HepG2 (cell line): Measurements from ENCODE around the gene C17orf75. TPM values are rescaled to one million over a fixed set of nuclear protein-coding genes. Genes with fewer than 3 reads are reported as not detected.

Source experiments
- ATAC-seq: fragments of 200-7000 bp; cut with Tn5 transposase; 3 replicates; pipeline ENCODE4 v1.9.1; 2020; ENCODE audit warnings: mild to moderate bottlenecking, moderate library complexity
- BruUV-seq: library from RNA; stranded (reverse); fragments of 400-500 nt; replicated peaks from 2 replicates; lab custom pipeline; 2021; lab: Mats Ljungman, UMichigan
- CTCF ChIA-PET: fragments of 300-600 bp; formaldehyde crosslinking; extraction: SDS; loops from one replicate; lab custom pipeline; 2021; ENCODE audit warnings: low total read pairs, inconsistent platforms, low intra/inter-chr PET ratio; lab: Yijun Ruan, JAX
- POLR2A ChIA-PET: fragments of 350-600 bp; sonication (Branson Sonifier 250); formaldehyde crosslinking; loops from one replicate; lab custom pipeline; 2020; ENCODE audit warnings: antibody characterized with exemption, inconsistent platforms; lab: Yijun Ruan, JAX
- DNase-seq: peaks from one replicate; pipeline ENCODE4 v3.0.0-alpha.2; 2015; ENCODE audit warnings: low spot score
- FAIRE-seq: peaks from 3 replicates; lab custom pipeline; 2011; peaks lifted over from hg19 to GRCh38; lab: Jason Lieb, UNC
- H2AFZ ChIP-seq: one replicate; pipeline ENCODE4 v1.6.1; 2011; ENCODE audit warnings: low read length, inconsistent platforms
- H3K27ac ChIP-seq: fragments of 300-600 bp; 3 replicates; pipeline ENCODE4 v1.8.0; 2011; ENCODE audit warnings: mixed run types, mild to moderate bottlenecking, mixed read lengths, low read length, inconsistent platforms; ENCODE audit not compliant: insufficient read depth; ENCODE audit errors: extremely low read length
- H3K27me3 ChIP-seq, 2 experiments: fragments of 200-600 bp in 1 of 2; 2 replicates in 1 of 2; 3 replicates in 1 of 2; pipeline versions ENCODE4 v1.6.0 to v1.8.0; 2011; ENCODE audit warnings: low read length in 2 of 2, mild to moderate bottlenecking in 2 of 2, moderate library complexity in 2 of 2, inconsistent platforms in 1 of 2; ENCODE audit not compliant: insufficient read depth in 2 of 2, control insufficient read depth in 1 of 2
- H3K36me3 ChIP-seq, 2 experiments: fragments of 200-600 bp in 1 of 2; replicated peaks in 1 of 2; 2 replicates in 1 of 2; 3 replicates in 1 of 2; pipeline versions ENCODE4 v1.5.1 to v1.8.0; 2011; ENCODE audit warnings: low read length in 2 of 2, inconsistent platforms in 1 of 2; ENCODE audit not compliant: insufficient read depth in 2 of 2, control insufficient read depth in 1 of 2
- H3K4me1 ChIP-seq: 2 replicates; pipeline ENCODE4 v1.5.1; 2012; ENCODE audit warnings: low read length, inconsistent platforms; ENCODE audit not compliant: insufficient read depth
- H3K4me2 ChIP-seq: 2 replicates; pipeline ENCODE4 v1.6.0; 2011; ENCODE audit warnings: low read depth, low read length, inconsistent platforms
- H3K4me3 ChIP-seq, 3 experiments: fragments of 200-600 bp in 1 of 3; sonication (generic), shearing (Covaris generic) in 1 of 3; replicated peaks in 1 of 3; 2 replicates each; pipeline ENCODE4 v1.5.1; 2011 to 2016; ENCODE audit warnings: low read length in 3 of 3, inconsistent platforms in 2 of 3, low read depth in 2 of 3, mild to moderate bottlenecking in 2 of 3, control low read depth in 1 of 3, mixed read lengths in 1 of 3; ENCODE audit not compliant: insufficient read depth in 1 of 3
- H3K79me2 ChIP-seq: one replicate; pipeline ENCODE4 v1.6.1; 2011; ENCODE audit warnings: low read length, inconsistent platforms; ENCODE audit not compliant: insufficient read depth
- H3K9ac ChIP-seq: 2 replicates; pipeline ENCODE4 v1.6.0; 2011; ENCODE audit warnings: mild to moderate bottlenecking, low read depth, low read length, inconsistent platforms; ENCODE audit not compliant: insufficient read depth
- H3K9me3 ChIP-seq: 2 replicates; pipeline ENCODE4 v1.5.1; 2012; ENCODE audit warnings: mild to moderate bottlenecking, low read length
- H4K20me1 ChIP-seq: 2 replicates; pipeline ENCODE4 v1.6.0; 2011; ENCODE audit warnings: inconsistent platforms, mild to moderate bottlenecking, low read length, moderate library complexity; ENCODE audit not compliant: insufficient read depth
- CCDC6 ChIP-seq: sonication (generic); formaldehyde crosslinking; IDR thresholded peaks from 2 replicates; pipeline ENCODE4 v1.8.1; 2022; ENCODE audit warnings: mild to moderate bottlenecking, missing genetic modification reagents, moderate library complexity
- E2F1 ChIP-seq: sonication (generic); formaldehyde crosslinking; IDR thresholded peaks from 2 replicates; pipeline ENCODE4 v1.5.0; 2020; ENCODE audit warnings: missing genetic modification reagents
- IKZF4 ChIP-seq: sonication (generic); formaldehyde crosslinking; IDR thresholded peaks from 2 replicates; pipeline ENCODE4 v1.5.1; 2020; ENCODE audit warnings: borderline replicate concordance, mild to moderate bottlenecking, low read depth, missing genetic modification reagents; ENCODE audit errors: not compliant biosample characterization
- KLF6 ChIP-seq: IDR thresholded peaks from 2 replicates; pipeline ENCODE4 v1.8.0; 2016; ENCODE audit warnings: missing biosample characterization, missing genetic modification reagents
- MIER2 ChIP-seq: IDR thresholded peaks from 2 replicates; pipeline ENCODE4 v1.6.1; 2016; ENCODE audit warnings: missing biosample characterization, missing genetic modification reagents
- REPIN1 ChIP-seq: sonication (generic); formaldehyde crosslinking; IDR thresholded peaks from 2 replicates; pipeline ENCODE4 v1.8.0; 2022; ENCODE audit warnings: missing genetic modification reagents, low read depth, mild to moderate bottlenecking, borderline replicate concordance
- SIX4 ChIP-seq: sonication (generic); formaldehyde crosslinking; IDR thresholded peaks from 2 replicates; pipeline ENCODE4 v1.4.0; 2020; ENCODE audit warnings: missing genetic modification reagents
- SNAPC2 ChIP-seq: sonication (generic); formaldehyde crosslinking; IDR thresholded peaks from 2 replicates; pipeline ENCODE4 v1.8.1; 2022; ENCODE audit warnings: mild to moderate bottlenecking, missing genetic modification reagents
- TOE1 ChIP-seq: sonication (generic); formaldehyde crosslinking; IDR thresholded peaks from 2 replicates; pipeline ENCODE4 v1.4.0; 2020; ENCODE audit warnings: mild to moderate bottlenecking, missing genetic modification reagents
- ZNF562 ChIP-seq: sonication (generic); formaldehyde crosslinking; IDR thresholded peaks from 2 replicates; pipeline ENCODE4 v1.8.0; 2022; ENCODE audit warnings: missing genetic modification reagents, borderline replicate concordance
- ZNF614 ChIP-seq: IDR thresholded peaks from 2 replicates; pipeline ENCODE4 v1.6.1; 2018; ENCODE audit warnings: missing biosample characterization, missing genetic modification reagents, inconsistent platforms, borderline replicate concordance
- ZNF788 ChIP-seq: sonication (generic); formaldehyde crosslinking; IDR thresholded peaks from 2 replicates; pipeline ENCODE4 v1.5.0; 2020; ENCODE audit warnings: mild to moderate bottlenecking, missing genetic modification reagents, borderline replicate concordance
- ZNF878 ChIP-seq: sonication (generic); formaldehyde crosslinking; IDR thresholded peaks from 2 replicates; pipeline ENCODE4 v1.8.1; 2023; ENCODE audit warnings: mild to moderate bottlenecking, missing genetic modification reagents, moderate library complexity
- WGBS: methylation state at CpG from one replicate; pipeline ENCODE4 v1.1.6; 2017; ENCODE audit warnings: low lambda C conversion rate; 5-methylcytosine and 5-hydroxymethylcytosine counted together
- in situ Hi-C: cut with HindIII; loops from 2 replicates; pipeline ENCODE4 v1.10.0; 2017; ENCODE audit warnings: low pct_unique_long_range_greater_than_20kb; ENCODE audit not compliant: extremely low pct_ligation_motif_present
- intact Hi-C: fragments of 100-400 bp; cut with micrococcal nuclease; formaldehyde crosslinking; loops from one replicate; pipeline ENCODE4 v1.10.0; 2022; ENCODE audit not compliant: unreplicated experiment
- polyA plus RNA-seq, 8 experiments: library from polyadenylated mRNA; depleted of rRNA in 3 of 8; stranded (reverse) in 7 of 8; unstranded in 1 of 8; fragments of >200 nt; fragmentation: Illumina TruSeq in 4 of 8; extraction: Trizol in 4 of 8; gene quantifications; 2 replicates each; pipeline versions ENCODE4 v1.2.1 to v1.2.3, GENCODE V29; 2011 to 2016; ENCODE audit warnings: low read depth in 4 of 8, missing spikeins in 1 of 8, mixed read lengths in 1 of 8; ENCODE audit not compliant: insufficient read depth in 1 of 8
- total RNA-seq, 5 experiments: library from RNA; depleted of rRNA; stranded (reverse); fragments of >200 nt; fragmentation: Illumina TruSeq; extraction: Trizol; gene quantifications; 2 replicates each; pipeline ENCODE4 v1.2.3, GENCODE V29; 2016; ENCODE audit warnings: low read depth in 1 of 5
- TF ChIP-seq, protein P1 (sequence below): sonication (generic); formaldehyde crosslinking; IDR thresholded peaks from 2 replicates; pipeline ENCODE4 v1.4.0; 2020; ENCODE audit warnings: mild to moderate bottlenecking, missing genetic modification reagents
- TF ChIP-seq, protein P2 (sequence below): sonication (generic); formaldehyde crosslinking; IDR thresholded peaks from 2 replicates; pipeline ENCODE4 v1.4.0; 2020; ENCODE audit warnings: missing genetic modification reagents, borderline replicate concordance

The C17orf75 gene
- total and polyA plus RNA-seq, 2 of the 13 experiments (the other 11 are each of a cell fraction or from before 2014, with no cell fraction given) = 16.2 to 33.0 TPM

GRCh38 chr17:32286518-32286900 is 55.5 kb downstream of the C17orf75 start:
- BruUV-seq = no TSS peak
- Histone ChIP-seq H3K4me1 (peaks cover 15% of the 10 kb centered on the region), H3K27ac (no peak overlapping the region), H3K27me3 (peaks cover 1 to 7% of the 10 kb centered on the region in 2 experiments; a peak in 1 of 5 replicates), H2AFZ (no peak overlapping the region), H3K9me3 (no peaks in the 10 kb centered on the region), H3K36me3 (no peaks in the 10 kb centered on the region), H3K4me2 (no peak overlapping the region), H4K20me1 (no peaks in the 10 kb centered on the region), H3K9ac (no peak overlapping the region), H3K4me3 (no peak overlapping the region), H3K79me2 (no peaks in the 10 kb centered on the region)
- DNase-seq (no peak), ATAC-seq (peak; percentile 46), FAIRE-seq (no peak)
- ChIA-PET POLR2A (no interaction called here), CTCF (no interaction called here)
- TF ChIP-seq CCDC6 (no peak), ZNF562 (CRISPR knock-in tag) (no peak), TOE1 (CRISPR knock-in tag) (no peak), IKZF4 (CRISPR knock-in tag) (no peak), ZNF878 (CRISPR knock-in tag) (no peak), SIX4 (CRISPR knock-in tag) (no peak), REPIN1 (CRISPR knock-in tag) (no peak), ZNF614 (CRISPR knock-in tag) (no peak), ZNF788 (CRISPR knock-in tag) (no peak), SNAPC2 (CRISPR knock-in tag) (no peak), E2F1 (no peak), KLF6 (CRISPR knock-in tag) (no peak), MIER2 (no peak)
- TF ChIP-seq, protein P1, sequence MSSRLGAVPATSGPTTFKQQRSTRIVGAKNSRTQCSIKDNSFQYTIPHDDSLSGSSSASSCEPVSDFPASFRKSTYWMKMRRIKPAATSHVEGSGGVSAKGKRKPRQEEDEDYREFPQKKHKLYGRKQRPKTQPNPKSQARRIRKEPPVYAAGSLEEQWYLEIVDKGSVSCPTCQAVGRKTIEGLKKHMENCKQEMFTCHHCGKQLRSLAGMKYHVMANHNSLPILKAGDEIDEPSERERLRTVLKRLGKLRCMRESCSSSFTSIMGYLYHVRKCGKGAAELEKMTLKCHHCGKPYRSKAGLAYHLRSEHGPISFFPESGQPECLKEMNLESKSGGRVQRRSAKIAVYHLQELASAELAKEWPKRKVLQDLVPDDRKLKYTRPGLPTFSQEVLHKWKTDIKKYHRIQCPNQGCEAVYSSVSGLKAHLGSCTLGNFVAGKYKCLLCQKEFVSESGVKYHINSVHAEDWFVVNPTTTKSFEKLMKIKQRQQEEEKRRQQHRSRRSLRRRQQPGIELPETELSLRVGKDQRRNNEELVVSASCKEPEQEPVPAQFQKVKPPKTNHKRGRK (CRISPR knock-in tag) = no peak
- TF ChIP-seq, protein P2, sequence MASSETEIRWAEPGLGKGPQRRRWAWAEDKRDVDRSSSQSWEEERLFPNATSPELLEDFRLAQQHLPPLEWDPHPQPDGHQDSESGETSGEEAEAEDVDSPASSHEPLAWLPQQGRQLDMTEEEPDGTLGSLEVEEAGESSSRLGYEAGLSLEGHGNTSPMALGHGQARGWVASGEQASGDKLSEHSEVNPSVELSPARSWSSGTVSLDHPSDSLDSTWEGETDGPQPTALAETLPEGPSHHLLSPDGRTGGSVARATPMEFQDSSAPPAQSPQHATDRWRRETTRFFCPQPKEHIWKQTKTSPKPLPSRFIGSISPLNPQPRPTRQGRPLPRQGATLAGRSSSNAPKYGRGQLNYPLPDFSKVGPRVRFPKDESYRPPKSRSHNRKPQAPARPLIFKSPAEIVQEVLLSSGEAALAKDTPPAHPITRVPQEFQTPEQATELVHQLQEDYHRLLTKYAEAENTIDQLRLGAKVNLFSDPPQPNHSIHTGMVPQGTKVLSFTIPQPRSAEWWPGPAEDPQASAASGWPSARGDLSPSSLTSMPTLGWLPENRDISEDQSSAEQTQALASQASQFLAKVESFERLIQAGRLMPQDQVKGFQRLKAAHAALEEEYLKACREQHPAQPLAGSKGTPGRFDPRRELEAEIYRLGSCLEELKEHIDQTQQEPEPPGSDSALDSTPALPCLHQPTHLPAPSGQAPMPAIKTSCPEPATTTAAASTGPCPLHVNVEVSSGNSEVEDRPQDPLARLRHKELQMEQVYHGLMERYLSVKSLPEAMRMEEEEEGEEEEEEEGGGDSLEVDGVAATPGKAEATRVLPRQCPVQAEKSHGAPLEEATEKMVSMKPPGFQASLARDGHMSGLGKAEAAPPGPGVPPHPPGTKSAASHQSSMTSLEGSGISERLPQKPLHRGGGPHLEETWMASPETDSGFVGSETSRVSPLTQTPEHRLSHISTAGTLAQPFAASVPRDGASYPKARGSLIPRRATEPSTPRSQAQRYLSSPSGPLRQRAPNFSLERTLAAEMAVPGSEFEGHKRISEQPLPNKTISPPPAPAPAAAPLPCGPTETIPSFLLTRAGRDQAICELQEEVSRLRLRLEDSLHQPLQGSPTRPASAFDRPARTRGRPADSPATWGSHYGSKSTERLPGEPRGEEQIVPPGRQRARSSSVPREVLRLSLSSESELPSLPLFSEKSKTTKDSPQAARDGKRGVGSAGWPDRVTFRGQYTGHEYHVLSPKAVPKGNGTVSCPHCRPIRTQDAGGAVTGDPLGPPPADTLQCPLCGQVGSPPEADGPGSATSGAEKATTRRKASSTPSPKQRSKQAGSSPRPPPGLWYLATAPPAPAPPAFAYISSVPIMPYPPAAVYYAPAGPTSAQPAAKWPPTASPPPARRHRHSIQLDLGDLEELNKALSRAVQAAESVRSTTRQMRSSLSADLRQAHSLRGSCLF = no peak
- in situ Hi-C loops = no loop called here
- intact Hi-C loops = no loop called here
- 21% methylated on average over 5 of the region's 5 CpGs for WGBS
